GM12892 (cell line): ENCODE results near the gene MLH3.

Experiments used
- POLR2A ChIP-seq: IDR thresholded peaks from 2 replicates; pipeline ENCODE4 v1.6.1; 2011; ENCODE audit warnings: low read depth, low read length, control low read depth
- POLR2AphosphoS5 ChIP-seq: IDR thresholded peaks from 2 replicates; pipeline ENCODE4 v1.6.1; 2011; ENCODE audit warnings: low read depth, low read length, control low read depth

DNA sequence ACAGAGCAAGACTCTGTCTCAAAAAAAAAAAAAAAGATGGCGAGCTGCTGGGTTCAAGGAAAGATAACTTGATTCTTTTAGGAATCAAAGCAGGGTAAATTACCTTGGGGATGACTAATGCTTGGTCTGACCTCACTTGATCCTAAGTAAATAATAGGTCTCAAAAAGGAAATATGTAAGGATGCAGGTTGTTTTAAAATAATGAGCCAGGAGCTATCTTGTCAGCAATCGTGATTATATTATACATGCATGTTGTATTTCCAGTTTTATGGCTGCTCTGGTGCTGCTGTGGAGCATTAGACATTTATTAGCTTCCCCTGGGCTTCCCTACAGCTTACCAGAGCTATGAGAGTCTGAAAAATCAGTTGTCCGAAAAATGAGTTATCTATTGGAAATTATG lies 45.9 kb downstream of the MLH3 start:
- TF ChIP-seq POLR2A (no peak), POLR2AphosphoS5 (no peak)
